Astrocyte of the spinal cord (primary cell): ENCODE results near the gene PRIMPOL.
"Not testable (repeated sequence)": the region's sequence is repeated elsewhere in the genome, so short reads cannot be mapped to it uniquely, and the experiment has no call there.

Source experiments
- DNase-seq: peaks from one replicate; pipeline ENCODE4 v3.0.0; 2011; ENCODE audit warnings: low read depth, low spot score
- H3K4me3 ChIP-seq: 2 replicates; pipeline ENCODE4 v1.5.1; 2011; ENCODE audit warnings: low read depth, mild to moderate bottlenecking, low read length, moderate library complexity
- in situ Hi-C: cut with HindIII; loops from 2 replicates; pipeline ENCODE4 v1.10.0; 2017; ENCODE audit warnings: low sequenced_read_pairs
- TF ChIP-seq, protein P1 (sequence below): IDR thresholded peaks from 2 replicates; pipeline ENCODE4 v1.5.1; 2012; ENCODE audit warnings: low read depth, mild to moderate bottlenecking, low read length, inconsistent platforms

PRIMPOL gene

DNA sequence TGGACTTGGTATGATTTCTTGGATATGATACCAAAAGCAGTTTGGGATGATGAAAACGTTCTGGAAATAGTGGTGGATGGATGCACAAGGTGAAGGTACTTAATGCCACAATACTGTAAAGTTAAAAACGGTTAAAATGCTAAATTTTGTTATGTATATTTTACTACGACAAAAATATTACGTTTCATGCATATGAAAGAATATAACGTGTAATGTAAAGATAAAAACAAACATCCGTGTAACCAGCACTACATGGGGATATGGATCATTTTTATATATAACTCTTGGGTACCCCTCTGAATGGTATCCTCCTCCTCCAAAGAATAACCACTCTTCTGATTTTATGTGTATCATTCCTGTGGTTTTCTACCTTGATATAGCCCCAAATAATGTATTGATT, 85.2 kb downstream of the PRIMPOL start:
- in situ Hi-C loops, result no loop called here
- no peak for DNase-seq
- TF ChIP-seq, protein P1, sequence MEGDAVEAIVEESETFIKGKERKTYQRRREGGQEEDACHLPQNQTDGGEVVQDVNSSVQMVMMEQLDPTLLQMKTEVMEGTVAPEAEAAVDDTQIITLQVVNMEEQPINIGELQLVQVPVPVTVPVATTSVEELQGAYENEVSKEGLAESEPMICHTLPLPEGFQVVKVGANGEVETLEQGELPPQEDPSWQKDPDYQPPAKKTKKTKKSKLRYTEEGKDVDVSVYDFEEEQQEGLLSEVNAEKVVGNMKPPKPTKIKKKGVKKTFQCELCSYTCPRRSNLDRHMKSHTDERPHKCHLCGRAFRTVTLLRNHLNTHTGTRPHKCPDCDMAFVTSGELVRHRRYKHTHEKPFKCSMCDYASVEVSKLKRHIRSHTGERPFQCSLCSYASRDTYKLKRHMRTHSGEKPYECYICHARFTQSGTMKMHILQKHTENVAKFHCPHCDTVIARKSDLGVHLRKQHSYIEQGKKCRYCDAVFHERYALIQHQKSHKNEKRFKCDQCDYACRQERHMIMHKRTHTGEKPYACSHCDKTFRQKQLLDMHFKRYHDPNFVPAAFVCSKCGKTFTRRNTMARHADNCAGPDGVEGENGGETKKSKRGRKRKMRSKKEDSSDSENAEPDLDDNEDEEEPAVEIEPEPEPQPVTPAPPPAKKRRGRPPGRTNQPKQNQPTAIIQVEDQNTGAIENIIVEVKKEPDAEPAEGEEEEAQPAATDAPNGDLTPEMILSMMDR, result no peak
- H3K4me3 ChIP-seq, result peak overlapping the region; percentile 93

GRCh38 chr4:184739575-184739974, 90.0 kb downstream of the PRIMPOL start:
- H3K4me3 ChIP-seq, in situ Hi-C loops, DNase-seq: not testable (repeated sequence)

- in situ Hi-C loops, result no loop called here
- TF ChIP-seq, protein P1, result no peak
Observed at GRCh38 chr4:184740980-184741391, 91.4 kb downstream of the PRIMPOL start.

DNA sequence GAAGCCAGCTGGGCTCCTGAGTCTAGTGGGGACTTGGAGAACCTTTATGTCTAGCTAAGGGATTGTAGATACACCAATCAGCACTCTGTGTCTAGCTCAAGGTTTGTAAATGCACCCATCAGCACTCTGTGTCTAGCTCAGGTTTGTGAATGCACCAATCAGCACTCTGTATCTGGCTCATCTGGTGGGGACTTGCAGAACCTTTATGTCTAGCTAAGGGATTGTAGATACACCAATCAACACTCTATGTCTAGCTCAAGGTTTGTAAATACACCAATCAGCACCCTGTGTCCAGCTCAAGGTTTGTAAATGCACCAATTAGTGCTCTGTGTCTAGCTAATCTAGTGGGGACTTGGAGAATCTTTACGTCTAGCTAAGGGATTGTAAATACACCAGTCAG, 92.1 kb downstream of the PRIMPOL start:
- in situ Hi-C loops, DNase-seq, H3K4me3 ChIP-seq: not testable (repeated sequence)

More at GRCh38 chr4:184740980-184741391, 91.4 kb downstream of the PRIMPOL start:
- DNase-seq, result no peak
- no peak overlapping the region for H3K4me3 ChIP-seq

DNA sequence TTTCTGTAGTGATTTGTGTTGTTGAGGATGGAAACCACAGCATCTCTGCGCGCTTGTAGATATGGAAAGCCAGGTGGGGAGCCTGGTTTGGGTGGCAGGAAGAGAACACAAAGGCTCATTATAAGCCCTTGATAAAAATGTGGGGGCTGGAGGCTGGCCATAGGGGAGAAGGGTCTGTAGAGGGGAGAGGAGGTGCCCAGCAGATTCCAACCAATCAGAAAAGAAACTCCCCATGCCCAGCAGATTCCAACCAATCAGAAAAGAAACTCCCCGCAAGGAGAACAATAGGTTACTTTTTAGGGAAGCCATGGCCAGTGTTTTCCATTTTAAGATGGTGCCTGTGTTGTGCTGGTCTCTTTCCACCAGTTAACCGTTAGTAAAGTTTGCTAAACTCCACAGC, 94.1 kb downstream of the PRIMPOL start:
- DNase-seq, result no peak
- H3K4me3 ChIP-seq, result no peak overlapping the region
- in situ Hi-C loops, result no loop called here
- TF ChIP-seq, protein P1, result no peak

GRCh38 chr4:184744236-184744635, 94.7 kb downstream of the PRIMPOL start:
- DNase-seq, result no peak
- no peak overlapping the region for H3K4me3 ChIP-seq
- in situ Hi-C loops, result no loop called here
- TF ChIP-seq, protein P1, result no peak
